ENCODE data around the gene CNTRL. TPM values are rescaled to one million over a fixed set of nuclear protein-coding genes. Genes with fewer than 3 reads are reported as not detected.
"Not testable (repeated sequence)": the region's sequence is repeated elsewhere in the genome, so short reads cannot be mapped to it uniquely, and the experiment has no call there.

CNTRL gene
- total and polyA plus RNA-seq, 2 donors (not counting 1 experiment from before 2014, with no cell fraction given): 40.0 to 146 TPM

- ChIA-PET POLR2A (interaction anchor here (1.4 kb wide), 1 partner anchor 27 kb away, joined by 8 read pairs; no protein-coding TSS in a partner anchor), CTCF (interaction anchor here (0.6 to 1.9 kb wide), 4 partner anchors 26 to 343 kb away, joined by 3 to 6 read pairs (median 3); no protein-coding TSS in a partner anchor)
- no peaks in the 10 kb centered on the region for H3K27me3 Mint-ChIP-seq
- peak overlapping the region; percentile 38 for H3K4me2 ChIP-seq (replicated peaks; ENCODE audit: low read depth, low read length, poor library complexity, severe bottlenecking)
- peaks cover 3 to 29% of the 10 kb centered on the region in 2 experiments for H3K36me3 ChIP-seq (replicated peaks in 1 of 2; ENCODE audit: control extremely low read depth in 1 of 2, control insufficient read depth in 1 of 2, extremely low read depth in 1 of 2, insufficient read depth in 2 of 2, low read length in 1 of 2)
- peaks cover 14 to 15% of the 10 kb centered on the region in 2 donors for H3K4me1 ChIP-seq (ENCODE audit: control insufficient read depth in 2 of 2, insufficient read depth in 2 of 2, low read length in 2 of 2)
- DNase-seq (peak; percentile 73), ATAC-seq (ENCODE audit: low read depth) (peak; percentile 99)
- no peak overlapping the region for H3K9ac ChIP-seq (ENCODE audit: low read length)
- peaks cover 18% of the 10 kb centered on the region for H3K4me1 Mint-ChIP-seq
- H3K9me3 Mint-ChIP-seq (ENCODE audit: insufficient read depth): no peaks in the 10 kb centered on the region
- H3K27ac Mint-ChIP-seq: peak overlapping the region; percentile 46
- peak overlapping the region; percentile 0 for H3K4me3 Mint-ChIP-seq
- H2AFZ ChIP-seq (ENCODE audit: insufficient read depth, low read depth, low read length, poor library complexity, severe bottlenecking): no peak overlapping the region
- 33% methylated on average over 4 of the region's 5 CpGs for WGBS (ENCODE audit: insufficient coverage)
- H3K9me3 ChIP-seq (ENCODE audit: control extremely low read depth in 1 of 3, control insufficient read depth in 2 of 3, insufficient read depth in 1 of 3, low read length in 2 of 3): no peaks in the 10 kb centered on the region
- TF ChIP-seq, protein P1, sequence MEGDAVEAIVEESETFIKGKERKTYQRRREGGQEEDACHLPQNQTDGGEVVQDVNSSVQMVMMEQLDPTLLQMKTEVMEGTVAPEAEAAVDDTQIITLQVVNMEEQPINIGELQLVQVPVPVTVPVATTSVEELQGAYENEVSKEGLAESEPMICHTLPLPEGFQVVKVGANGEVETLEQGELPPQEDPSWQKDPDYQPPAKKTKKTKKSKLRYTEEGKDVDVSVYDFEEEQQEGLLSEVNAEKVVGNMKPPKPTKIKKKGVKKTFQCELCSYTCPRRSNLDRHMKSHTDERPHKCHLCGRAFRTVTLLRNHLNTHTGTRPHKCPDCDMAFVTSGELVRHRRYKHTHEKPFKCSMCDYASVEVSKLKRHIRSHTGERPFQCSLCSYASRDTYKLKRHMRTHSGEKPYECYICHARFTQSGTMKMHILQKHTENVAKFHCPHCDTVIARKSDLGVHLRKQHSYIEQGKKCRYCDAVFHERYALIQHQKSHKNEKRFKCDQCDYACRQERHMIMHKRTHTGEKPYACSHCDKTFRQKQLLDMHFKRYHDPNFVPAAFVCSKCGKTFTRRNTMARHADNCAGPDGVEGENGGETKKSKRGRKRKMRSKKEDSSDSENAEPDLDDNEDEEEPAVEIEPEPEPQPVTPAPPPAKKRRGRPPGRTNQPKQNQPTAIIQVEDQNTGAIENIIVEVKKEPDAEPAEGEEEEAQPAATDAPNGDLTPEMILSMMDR (IDR thresholded peaks at IDR 0.05): no peak
- TF ChIP-seq EZH2 (IDR thresholded peaks at IDR 0.05; ENCODE audit: borderline replicate concordance, insufficient read depth, low read depth, low read length, poor library complexity, severe bottlenecking): no peak
- H3K27ac ChIP-seq (ENCODE audit: low read length in 2 of 2): peak overlapping the region; percentile 28 to 68
- no peaks in the 10 kb centered on the region for H3K79me2 ChIP-seq (ENCODE audit: control insufficient read depth, insufficient read depth, low read length)
- H3K27me3 ChIP-seq (replicated peaks in 1 of 4; ENCODE audit: control extremely low read depth in 1 of 4, control insufficient read depth in 3 of 4, insufficient read depth in 4 of 4, low read length in 3 of 4): no peaks in the 10 kb centered on the region
- H3K4me3 ChIP-seq (ENCODE audit: control extremely low read depth in 1 of 5, extremely low read depth in 1 of 5, insufficient read depth in 1 of 5, low read depth in 2 of 5, low read length in 4 of 5): no peak overlapping the region
- intact Hi-C loops (cut with micrococcal nuclease): loop anchor here (1.0 kb wide), 1 partner anchor 23 kb away; no protein-coding TSS in a partner anchor
- no peaks in the 10 kb centered on the region for H4K20me1 ChIP-seq (ENCODE audit: control insufficient read depth, insufficient read depth, low read length, poor library complexity, severe bottlenecking)
Measured at GRCh38 chr9:121098567-121099198, 23.9 kb downstream of the CNTRL start.

- H3K4me2 ChIP-seq (replicated peaks; ENCODE audit: low read depth, low read length, poor library complexity, severe bottlenecking); H3K9me3 ChIP-seq (ENCODE audit: control extremely low read depth in 1 of 3, control insufficient read depth in 2 of 3, insufficient read depth in 1 of 3, low read length in 2 of 3); intact Hi-C loops (cut with micrococcal nuclease); POLR2A ChIA-PET; H3K4me3 Mint-ChIP-seq; H3K27me3 Mint-ChIP-seq; CTCF ChIA-PET; H3K27me3 ChIP-seq (replicated peaks in 1 of 4; ENCODE audit: control extremely low read depth in 1 of 4, control insufficient read depth in 3 of 4, insufficient read depth in 4 of 4, low read length in 3 of 4); H3K4me3 ChIP-seq (ENCODE audit: control extremely low read depth in 1 of 5, extremely low read depth in 1 of 5, insufficient read depth in 1 of 5, low read depth in 2 of 5, low read length in 4 of 5); H4K20me1 ChIP-seq (ENCODE audit: control insufficient read depth, insufficient read depth, low read length, poor library complexity, severe bottlenecking); H2AFZ ChIP-seq (ENCODE audit: insufficient read depth, low read depth, low read length, poor library complexity, severe bottlenecking); H3K9ac ChIP-seq (ENCODE audit: low read length); H3K9me3 Mint-ChIP-seq (ENCODE audit: insufficient read depth); ATAC-seq (ENCODE audit: low read depth); H3K27ac Mint-ChIP-seq; H3K4me1 ChIP-seq (ENCODE audit: control insufficient read depth in 2 of 2, insufficient read depth in 2 of 2, low read length in 2 of 2); H3K27ac ChIP-seq (ENCODE audit: low read length in 2 of 2); DNase-seq; H3K79me2 ChIP-seq (ENCODE audit: control insufficient read depth, insufficient read depth, low read length): not testable (repeated sequence)
- H3K36me3 ChIP-seq (replicated peaks in 1 of 2; ENCODE audit: control extremely low read depth in 1 of 2, control insufficient read depth in 1 of 2, extremely low read depth in 1 of 2, insufficient read depth in 2 of 2, low read length in 1 of 2): peaks cover 0 to 15% of the 10 kb centered on the region in 2 experiments
- no CpG with 5 or more reads among the region's 5 CpGs for WGBS (ENCODE audit: insufficient coverage)
- H3K4me1 Mint-ChIP-seq: peaks cover 28% of the 10 kb centered on the region
Measured at GRCh38 chr9:121104054-121104453, 29.3 kb downstream of the CNTRL start.
